Adrenal gland (tissue), 12 donors: Measurements from ENCODE around the gene PDIK1L. TPM values are rescaled to one million over a fixed set of nuclear protein-coding genes. Genes with fewer than 3 reads are reported as not detected.

Source experiments
- DNase-seq, 7 donors: peaks; one replicate each; pipeline ENCODE4 v3.0.0-alpha.2; 2019 to 2020
- H3K27ac ChIP-seq, 5 donors: fragments of 200-600 bp; sonication (generic) in 4 of 5; 1 replicate in 3 of 5; 2 replicates in 2 of 5; pipeline versions ENCODE4 v1.5.1 to v1.8.0; 2016 to 2020; ENCODE audit warnings: mild to moderate bottlenecking in 1 of 5
- H3K27me3 ChIP-seq: fragments of 200-600 bp; 2 replicates; pipeline ENCODE4 v1.8.0; 2021
- H3K36me3 ChIP-seq, 2 donors: fragments of 200-600 bp; replicated peaks in 1 of 2; 1 replicate in 1 of 2; 2 replicates in 1 of 2; pipeline versions ENCODE4 v1.5.1 to v1.8.0; 2018 to 2022
- H3K4me1 ChIP-seq, 2 donors: fragments of 200-600 bp; replicated peaks in 1 of 2; 1 replicate in 1 of 2; 2 replicates in 1 of 2; pipeline versions ENCODE4 v1.5.1 to v1.8.0; 2018 to 2021
- H3K4me3 ChIP-seq, 4 donors: fragments of 200-600 bp; sonication (generic) in 3 of 4; one replicate each; pipeline ENCODE4 v1.5.1; 2016 to 2018
- H3K9me3 ChIP-seq, 3 donors: fragments of 200-600 bp; sonication (generic) in 1 of 3; replicated peaks in 1 of 3; 1 replicate in 2 of 3; 2 replicates in 1 of 3; pipeline versions ENCODE4 v1.5.1 to v1.8.0; 2016 to 2021
- POLR2A ChIP-seq, 2 donors: fragments of 450-650 bp; IDR thresholded peaks; one replicate each; pipeline ENCODE4 v1.6.1; 2017; ENCODE audit warnings: antibody characterized with exemption in 2 of 2, mild to moderate bottlenecking in 2 of 2, moderate library complexity in 1 of 2
- WGBS, 4 donors: extraction: QIAGEN DNeasy Blood & Tissue Kit in 2 of 4; methylation state at CpG; one replicate each; pipeline versions ENCODE4 v1.1.5 to v1.1.7; 2013 to 2017; 5-methylcytosine and 5-hydroxymethylcytosine counted together
- intact Hi-C, 2 donors: fragments of 100-400 bp; cut with DNase I; formaldehyde crosslinking; loops; one replicate each; pipeline versions ENCODE4 v1.14.1 to v1.15.0; 2022 to 2023
- polyA plus RNA-seq, 3 donors: library from polyadenylated mRNA; stranded (reverse); fragments of 200-250 nt in 2 of 3; fragments of 350-450 nt in 1 of 3; fragmentation: Illumina TruSeq in 1 of 3; extraction: RNeasy Lipid Tissue Mini Kit (QIAGEN cat#74804) in 1 of 3; gene quantifications; one replicate each; pipeline ENCODE4 v1.2.3, GENCODE V29; 2013 to 2014
- total RNA-seq, 9 donors: library from RNA; depleted of rRNA in 4 of 9; stranded (reverse); fragments of >200 nt in 4 of 9; fragments of 120-200 nt in 1 of 9; fragmentation: NEBNext Ultra II Directional in 1 of 9; extraction: Animal tissue kit (Norgen Biotek cat#: 25700) in 1 of 9; gene quantifications; one replicate each; pipeline versions ENCODE4 v1.1.0 to v1.2.4, GENCODE V29; 2013 to 2023
- TF ChIP-seq, protein P1 (sequence below), 6 experiments: fragments of 450-650 bp in 4 of 6; fragments of 200-600 bp in 2 of 6; sonication (generic) in 1 of 6; IDR thresholded peaks; 1 replicate in 5 of 6; 2 replicates in 1 of 6; pipeline versions ENCODE4 v1.5.1 to v1.8.0; 2016 to 2021; ENCODE audit warnings: antibody characterized with exemption in 6 of 6, mild to moderate bottlenecking in 2 of 6, moderate library complexity in 1 of 6
- donor health status: healthy with polysubstance abuse.
- donor health status: Bipolar disorder and iron deficiency.
- donor health status: DM: yes; HTN: yes; CAD: no.
- donor health status: DM: no; HTN: no; CAD: no.
- donor health status: DM: no; HTN: no; CAD: no.
- donor health status: DM: yes; HTN: yes; CAD: no.

Gene PDIK1L
- total and polyA plus RNA-seq, 12 donors, result 1.6 to 9.8 (median 7.2) TPM

DNA sequence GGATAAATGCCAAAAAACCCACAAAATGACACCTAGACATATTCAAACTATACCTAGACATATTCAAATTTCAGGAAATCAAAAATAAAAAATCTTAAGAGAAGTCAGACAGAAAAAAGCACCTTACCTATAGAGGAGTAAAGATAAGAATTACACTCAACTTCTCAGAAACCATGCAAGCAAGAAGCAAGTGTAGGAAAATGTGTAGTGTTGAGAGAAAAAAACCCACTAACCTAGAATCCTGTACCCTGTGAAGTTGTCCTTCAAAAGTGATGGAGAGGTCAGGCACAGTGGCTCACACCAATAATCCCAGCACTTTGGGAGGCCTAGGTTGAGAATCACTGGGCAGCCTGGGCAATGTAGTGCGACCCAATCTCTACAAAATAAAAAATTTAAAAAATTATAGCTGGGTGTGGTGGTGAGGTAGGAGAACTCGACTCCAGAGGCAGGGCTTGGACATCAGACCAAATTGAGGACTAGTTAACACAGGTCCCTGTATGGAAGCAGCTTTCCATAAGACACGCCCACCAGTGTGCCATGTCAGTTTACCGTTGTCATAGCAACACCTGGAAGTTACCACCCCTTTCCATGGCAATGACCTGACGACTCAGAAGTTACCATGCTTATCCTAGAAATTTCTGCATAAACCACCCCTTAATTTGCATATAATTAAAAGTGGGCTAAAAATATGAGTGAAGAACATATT is 20.7 kb downstream of the PDIK1L start:
- no peaks in the 10 kb centered on the region for H3K36me3 ChIP-seq
- no peaks in the 10 kb centered on the region for H3K27me3 ChIP-seq
- H3K27ac ChIP-seq, result no peak overlapping the region
- no peak for DNase-seq
- no peak overlapping the region for H3K4me3 ChIP-seq
- intact Hi-C loops, result no loop called here
- peaks cover 0 to 3% of the 10 kb centered on the region in 2 donors for H3K4me1 ChIP-seq
- H3K9me3 ChIP-seq, result peaks cover 0 to 5% (median 0%) of the 10 kb centered on the region in 3 donors
- no peak for TF ChIP-seq POLR2A (IDR thresholded peaks at IDR 0.05)
- TF ChIP-seq, protein P1, sequence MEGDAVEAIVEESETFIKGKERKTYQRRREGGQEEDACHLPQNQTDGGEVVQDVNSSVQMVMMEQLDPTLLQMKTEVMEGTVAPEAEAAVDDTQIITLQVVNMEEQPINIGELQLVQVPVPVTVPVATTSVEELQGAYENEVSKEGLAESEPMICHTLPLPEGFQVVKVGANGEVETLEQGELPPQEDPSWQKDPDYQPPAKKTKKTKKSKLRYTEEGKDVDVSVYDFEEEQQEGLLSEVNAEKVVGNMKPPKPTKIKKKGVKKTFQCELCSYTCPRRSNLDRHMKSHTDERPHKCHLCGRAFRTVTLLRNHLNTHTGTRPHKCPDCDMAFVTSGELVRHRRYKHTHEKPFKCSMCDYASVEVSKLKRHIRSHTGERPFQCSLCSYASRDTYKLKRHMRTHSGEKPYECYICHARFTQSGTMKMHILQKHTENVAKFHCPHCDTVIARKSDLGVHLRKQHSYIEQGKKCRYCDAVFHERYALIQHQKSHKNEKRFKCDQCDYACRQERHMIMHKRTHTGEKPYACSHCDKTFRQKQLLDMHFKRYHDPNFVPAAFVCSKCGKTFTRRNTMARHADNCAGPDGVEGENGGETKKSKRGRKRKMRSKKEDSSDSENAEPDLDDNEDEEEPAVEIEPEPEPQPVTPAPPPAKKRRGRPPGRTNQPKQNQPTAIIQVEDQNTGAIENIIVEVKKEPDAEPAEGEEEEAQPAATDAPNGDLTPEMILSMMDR (IDR thresholded peaks at IDR 0.05), result no peak
- WGBS, 4 donors, result 77 to 84% (median 81%) methylated on average over 5 of the region's 5 CpGs

DNA sequence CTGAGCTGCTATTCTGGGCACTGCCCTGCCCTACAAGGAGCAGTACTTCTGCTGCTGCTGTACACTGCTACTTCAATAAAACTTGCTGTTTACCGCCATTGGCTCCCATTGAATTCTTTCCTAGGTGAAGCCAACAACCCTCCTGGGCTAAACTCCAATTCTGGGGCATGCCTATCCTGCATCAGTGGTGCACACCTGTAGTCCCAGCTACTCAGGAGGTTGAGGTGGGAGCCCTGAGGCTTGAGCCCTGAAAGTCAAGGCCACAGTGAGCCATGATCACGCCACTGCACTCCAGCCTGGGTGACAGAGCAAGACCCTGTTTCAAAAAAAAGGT is 21.2 kb downstream of the PDIK1L start:
- intact Hi-C loops, result no loop called here
- no peaks in the 10 kb centered on the region for H3K36me3 ChIP-seq
- no peak overlapping the region for H3K27ac ChIP-seq
- H3K27me3 ChIP-seq, result no peaks in the 10 kb centered on the region
- H3K9me3 ChIP-seq, result peaks cover 0 to 5% (median 0%) of the 10 kb centered on the region in 3 donors
- TF ChIP-seq, protein P1 (IDR thresholded peaks at IDR 0.05), result no peak
- TF ChIP-seq POLR2A (IDR thresholded peaks at IDR 0.05), result no peak
- H3K4me1 ChIP-seq, result no peaks in the 10 kb centered on the region
- H3K4me3 ChIP-seq, result no peak overlapping the region
- DNase-seq, result no peak
- WGBS, 4 donors, result 82 to 87% (median 85%) methylated on average over 1 to 2 of the region's 2 CpGs

DNA sequence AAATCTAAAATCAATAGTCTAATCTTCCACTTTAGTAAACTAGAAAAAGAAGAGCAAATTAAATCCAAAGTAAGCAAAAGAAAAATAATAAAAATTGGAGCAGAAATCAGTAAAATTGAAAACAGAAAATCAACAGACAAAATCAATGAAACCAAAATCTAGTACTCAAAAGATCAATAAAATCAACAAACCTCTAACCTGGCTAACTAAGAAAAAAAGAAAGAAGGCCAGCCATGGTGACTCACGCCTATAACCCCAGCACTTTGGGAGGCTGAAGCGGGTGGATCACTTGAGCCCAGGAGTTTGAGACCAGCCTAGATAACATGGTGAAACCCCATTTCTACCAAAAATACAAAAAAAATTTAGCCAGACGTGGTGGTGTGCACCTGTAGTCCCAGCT is 22.8 kb downstream of the PDIK1L start:
- intact Hi-C loops, result no loop called here
- no peak overlapping the region for H3K4me3 ChIP-seq
- no peak for DNase-seq
- 87 to 94% (median 92%) methylated on average over 3 of the region's 3 CpGs for WGBS, 4 donors
- no peaks in the 10 kb centered on the region for H3K27me3 ChIP-seq
- no peaks in the 10 kb centered on the region for H3K4me1 ChIP-seq
- H3K36me3 ChIP-seq, result no peaks in the 10 kb centered on the region
- H3K9me3 ChIP-seq, result peaks cover 0 to 5% (median 0%) of the 10 kb centered on the region in 3 donors
- TF ChIP-seq POLR2A (IDR thresholded peaks at IDR 0.05), result no peak
- TF ChIP-seq, protein P1 (IDR thresholded peaks at IDR 0.05), result no peak
- no peak overlapping the region for H3K27ac ChIP-seq

DNA sequence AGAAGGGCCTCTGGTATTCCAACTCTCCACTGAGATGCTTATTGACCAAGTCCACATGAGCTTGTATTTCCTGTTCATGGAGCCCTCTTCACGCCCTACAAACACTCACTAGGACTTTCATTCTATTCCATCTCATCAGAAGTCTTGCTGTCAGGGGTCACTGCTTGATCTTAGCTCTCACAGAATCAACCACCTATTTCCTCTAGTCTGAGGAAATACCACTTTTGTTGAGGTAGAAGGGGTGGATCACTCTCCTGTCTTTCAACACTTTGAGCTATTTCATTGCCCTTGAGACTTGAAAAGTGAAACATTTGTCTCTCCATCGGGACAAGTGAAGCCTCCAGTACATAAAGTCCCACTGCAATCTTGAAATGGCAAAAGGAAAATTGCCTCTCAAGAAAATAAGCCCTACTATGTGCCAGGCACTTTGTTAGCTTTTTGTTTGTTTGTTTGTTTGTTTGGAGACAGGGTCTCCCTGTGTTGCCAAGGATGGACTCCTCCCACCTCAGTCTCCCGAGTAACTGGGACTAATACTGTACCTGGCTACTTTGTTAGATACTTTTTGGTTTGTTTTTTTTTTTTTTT is 27.4 kb downstream of the PDIK1L start:
- TF ChIP-seq, protein P1 (IDR thresholded peaks at IDR 0.05), result no peak
- TF ChIP-seq POLR2A (IDR thresholded peaks at IDR 0.05), result no peak
- no peaks in the 10 kb centered on the region for H3K4me1 ChIP-seq
- H3K27ac ChIP-seq, result no peak overlapping the region
- intact Hi-C loops, result no loop called here
- peaks cover 0 to 5% (median 0%) of the 10 kb centered on the region in 3 donors for H3K9me3 ChIP-seq
- no peak overlapping the region for H3K4me3 ChIP-seq
- WGBS, 4 donors, result 53 to 65% (median 59%) methylated on average over 3 of the region's 3 CpGs
- H3K27me3 ChIP-seq, result no peaks in the 10 kb centered on the region
- no peaks in the 10 kb centered on the region for H3K36me3 ChIP-seq
- DNase-seq, result no peak
